PC-9 (cell line): Measurements from ENCODE around the gene PCNX1. TPM values are rescaled to one million over a fixed set of nuclear protein-coding genes. Genes with fewer than 3 reads are reported as not detected.

Experiments
- BruUV-seq: library from RNA; stranded (reverse); fragments of 400-500 nt; replicated peaks from 2 replicates; lab custom pipeline; 2021; lab: Mats Ljungman, UMichigan
- CTCF ChIA-PET: fragments of 300-600 bp; sonication (Branson Sonifier 250); formaldehyde crosslinking; loops from one replicate; lab custom pipeline; 2022; ENCODE audit warnings: antibody characterized with exemption; lab: Charles Lee
- POLR2A ChIA-PET: fragments of 300-600 bp; sonication (Branson Sonifier 250); formaldehyde crosslinking; loops from one replicate; lab custom pipeline; 2022; ENCODE audit warnings: antibody characterized with exemption; ENCODE audit not compliant: unreplicated experiment; lab: Charles Lee
- DNase-seq, 2 experiments: peaks; one replicate each; pipeline versions ENCODE4 v3.0.0 to v3.0.0-alpha.2; 2015 to 2022; ENCODE audit warnings: mixed read lengths in 1 of 2
- H2AFZ ChIP-seq: fragments of 200-600 bp; sonication (generic); 2 replicates; pipeline ENCODE4 v1.8.1; 2017; ENCODE audit warnings: antibody characterized with exemption
- H3F3A ChIP-seq: fragments of 200-600 bp; sonication (generic); 2 replicates; pipeline ENCODE4 v1.8.1; 2017; ENCODE audit warnings: antibody characterized with exemption, mild to moderate bottlenecking, low read depth; ENCODE audit not compliant: insufficient read depth
- H3K27ac ChIP-seq: fragments of 200-600 bp; sonication (generic); 2 replicates; pipeline ENCODE4 v1.6.1; 2016; ENCODE audit warnings: mixed run types
- H3K27me3 ChIP-seq: fragments of 200-600 bp; sonication (generic); 2 replicates; pipeline ENCODE4 v1.6.1; 2016; ENCODE audit warnings: low read depth, mixed run types; ENCODE audit not compliant: insufficient read depth
- H3K36me3 ChIP-seq: fragments of 200-600 bp; sonication (generic); 2 replicates; pipeline ENCODE4 v1.6.1; 2016; ENCODE audit warnings: low read depth, mixed run types
- H3K4me1 ChIP-seq: fragments of 200-600 bp; sonication (generic); replicated peaks from 2 replicates; pipeline ENCODE4 v1.6.1; 2016; ENCODE audit warnings: mixed run types; ENCODE audit not compliant: insufficient read depth
- H3K4me2 ChIP-seq: fragments of 200-600 bp; sonication (generic); 2 replicates; pipeline ENCODE4 v1.6.1; 2017; ENCODE audit warnings: mixed run types
- H3K4me3 ChIP-seq: fragments of 200-600 bp; sonication (generic); 2 replicates; pipeline ENCODE4 v1.6.1; 2016; ENCODE audit warnings: mixed run types
- H3K79me2 ChIP-seq: fragments of 200-600 bp; sonication (generic); 2 replicates; pipeline ENCODE4 v1.6.1; 2017; ENCODE audit warnings: low read depth, mixed run types
- H3K9me2 ChIP-seq: fragments of 200-600 bp; sonication (generic); 2 replicates; pipeline ENCODE4 v1.8.1; 2017; ENCODE audit warnings: mild to moderate bottlenecking; ENCODE audit not compliant: insufficient read depth
- H3K9me3 ChIP-seq: fragments of 200-600 bp; sonication (generic); 2 replicates; pipeline ENCODE4 v1.8.1; 2016; ENCODE audit warnings: low read depth; ENCODE audit not compliant: insufficient read depth
- H4K20me1 ChIP-seq: fragments of 200-600 bp; sonication (generic); 2 replicates; pipeline ENCODE4 v1.8.1; 2017; ENCODE audit not compliant: insufficient read depth
- CTCF ChIP-seq: fragments of 200-600 bp; sonication (generic); conservative IDR thresholded peaks from 2 replicates; pipeline ENCODE4 v1.6.1; 2017; ENCODE audit warnings: mixed run types, antibody characterized with exemption, mild to moderate bottlenecking, moderate library complexity
- EZH2 ChIP-seq: fragments of 200-600 bp; sonication (generic); IDR thresholded peaks from 2 replicates; pipeline ENCODE4 v1.8.0; 2017; ENCODE audit warnings: antibody characterized with exemption, low read depth
- intact Hi-C: fragments of 100-400 bp; cut with micrococcal nuclease; formaldehyde crosslinking; loops from one replicate; pipeline ENCODE4 v1.10.0; 2022; ENCODE audit not compliant: unreplicated experiment
- total RNA-seq: library from RNA; stranded (reverse); gene quantifications from 2 replicates; pipeline ENCODE4 v1.2.3, GENCODE V29; 2021

PCNX1 gene
- total RNA-seq, 1 experiment from 2014 or later: 37.6 TPM

GRCh38 chr14:71115306-71115705 is 208.0 kb downstream of the PCNX1 start:
- no peak for DNase-seq
- Histone ChIP-seq H3K79me2 (no peaks in the 10 kb centered on the region), H3K4me2 (no peak overlapping the region), H3K27me3 (no peaks in the 10 kb centered on the region), H3K4me1 (peaks cover 38% of the 10 kb centered on the region), H2AFZ (no peak overlapping the region), H3K4me3 (no peak overlapping the region), H3F3A (peaks cover 36% of the 10 kb centered on the region), H3K9me3 (no peaks in the 10 kb centered on the region), H4K20me1 (no peaks in the 10 kb centered on the region), H3K36me3 (no peaks in the 10 kb centered on the region), H3K9me2 (no peaks in the 10 kb centered on the region), H3K27ac (no peak overlapping the region)
- intact Hi-C loops: no loop called here
- no peak for TF ChIP-seq EZH2
- TF ChIP-seq CTCF: no peak
- ChIA-PET CTCF (interaction anchor here (0.7 kb wide), 2 partner anchors 15 to 176 kb away, joined by 4 to 17 read pairs; no protein-coding TSS in a partner anchor), POLR2A (no interaction called here)
- BruUV-seq: no TSS peak

- H3K4me1 ChIP-seq: peaks cover 38% of the 10 kb centered on the region
- no peaks in the 10 kb centered on the region for H4K20me1 ChIP-seq
- no peak overlapping the region for H3K4me3 ChIP-seq
- H3K9me3 ChIP-seq: no peaks in the 10 kb centered on the region
- ChIA-PET CTCF (interaction anchor here (0.6 to 0.7 kb wide), 2 partner anchors 14 to 205 kb away, joined by 3 to 4 read pairs; no protein-coding TSS in a partner anchor), POLR2A (no interaction called here)
- peaks cover 36% of the 10 kb centered on the region for H3F3A ChIP-seq
- no TSS peak for BruUV-seq
- intact Hi-C loops: no loop called here
- TF ChIP-seq CTCF: no peak
- TF ChIP-seq EZH2: no peak
- peak overlapping the region; percentile 99; the same call in 1 of the 2 replicates for H3K27ac ChIP-seq
- H3K79me2 ChIP-seq: no peaks in the 10 kb centered on the region
- no peak for DNase-seq
- H3K27me3 ChIP-seq: no peaks in the 10 kb centered on the region
- H3K36me3 ChIP-seq: no peaks in the 10 kb centered on the region
- H2AFZ ChIP-seq: no peak overlapping the region
- H3K4me2 ChIP-seq: no peak overlapping the region
- no peaks in the 10 kb centered on the region for H3K9me2 ChIP-seq
Measured at GRCh38 chr14:71115821-71116567, 208.7 kb downstream of the PCNX1 start.

DNA sequence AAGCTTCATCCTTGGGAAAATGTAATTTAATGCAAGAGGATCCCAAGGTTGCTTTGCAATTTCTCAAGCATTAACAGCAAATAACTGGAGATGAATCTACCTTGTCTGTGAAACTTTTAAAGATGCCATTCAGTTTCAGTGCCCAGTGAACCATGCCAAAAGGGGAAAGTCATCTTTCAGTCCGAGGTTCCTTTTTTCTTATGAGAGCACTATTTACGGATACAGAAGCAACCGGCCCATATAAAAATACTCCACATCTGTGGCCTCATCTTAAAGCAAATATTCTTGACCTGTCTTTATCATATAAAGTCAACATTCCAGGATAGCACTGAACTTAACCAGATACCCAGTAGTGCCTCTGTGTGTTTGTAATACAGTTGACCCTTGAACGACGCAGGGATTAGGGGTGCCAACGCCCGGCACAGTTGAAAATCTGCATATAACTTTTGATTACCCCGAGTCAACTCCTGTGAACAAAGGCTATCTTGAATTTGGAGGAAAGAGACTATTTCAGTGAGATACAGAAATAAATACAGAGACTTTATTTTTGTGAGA is 209.4 kb downstream of the PCNX1 start:
- H3K4me1 ChIP-seq: peaks cover 38% of the 10 kb centered on the region
- peak overlapping the region; percentile 73 for H3K4me2 ChIP-seq
- no peaks in the 10 kb centered on the region for H4K20me1 ChIP-seq
- H3K36me3 ChIP-seq: no peaks in the 10 kb centered on the region
- BruUV-seq: no TSS peak
- no peaks in the 10 kb centered on the region for H3K79me2 ChIP-seq
- H3K9me3 ChIP-seq: no peaks in the 10 kb centered on the region
- no peak overlapping the region for H2AFZ ChIP-seq
- ChIA-PET POLR2A (no interaction called here), CTCF (interaction anchor here (0.6 to 0.7 kb wide), 2 partner anchors 14 to 205 kb away, joined by 3 to 4 read pairs; no protein-coding TSS in a partner anchor)
- no peaks in the 10 kb centered on the region for H3K27me3 ChIP-seq
- no peak overlapping the region for H3K4me3 ChIP-seq
- TF ChIP-seq CTCF (no peak), EZH2 (no peak)
- H3K9me2 ChIP-seq: no peaks in the 10 kb centered on the region
- no peak for DNase-seq
- peaks cover 36% of the 10 kb centered on the region for H3F3A ChIP-seq
- intact Hi-C loops: no loop called here
- H3K27ac ChIP-seq: peak overlapping the region; percentile 99
